Tibial artery (tissue), 4 donors: ENCODE data around the gene TSPAN4.

ENCODE experiments used
- DNase-seq, 2 donors: peaks; one replicate each; pipeline ENCODE4 v3.0.0-alpha.2; 2019
- H3K27ac ChIP-seq, 2 donors: fragments of 200-600 bp; sonication (generic) in 1 of 2; 1 replicate in 1 of 2; 2 replicates in 1 of 2; pipeline ENCODE4 v1.5.1; 2018 to 2019; ENCODE audit warnings: mild to moderate bottlenecking in 1 of 2
- H3K27me3 ChIP-seq, 2 donors: fragments of 200-600 bp; sonication (generic) in 1 of 2; one replicate each; pipeline versions ENCODE4 v1.5.1 to v1.6.0; 2016 to 2019
- H3K36me3 ChIP-seq, 3 donors: fragments of 200-600 bp; sonication (generic) in 2 of 3; one replicate each; pipeline ENCODE4 v1.5.1; 2016 to 2019; ENCODE audit warnings: mild to moderate bottlenecking in 2 of 3
- H3K4me1 ChIP-seq, 4 donors: fragments of 200-600 bp; sonication (generic) in 2 of 4; 1 replicate in 3 of 4; 2 replicates in 1 of 4; pipeline ENCODE4 v1.5.1; 2016 to 2019
- H3K4me3 ChIP-seq, 2 donors: fragments of 200-600 bp; sonication (generic) in 1 of 2; 1 replicate in 1 of 2; 2 replicates in 1 of 2; pipeline ENCODE4 v1.5.1; 2018 to 2019; ENCODE audit warnings: mild to moderate bottlenecking in 2 of 2
- H3K9me3 ChIP-seq, 3 donors: fragments of 200-600 bp; sonication (generic) in 1 of 3; one replicate each; pipeline ENCODE4 v1.5.1; 2016 to 2019
- intact Hi-C: fragments of 100-400 bp; cut with DNase I; formaldehyde crosslinking; loops from one replicate; pipeline ENCODE4 v1.15.0; 2023; ENCODE audit warnings: low total_unique reads
- TF ChIP-seq, protein P1 (sequence below), 2 experiments: fragments of 200-600 bp in 1 of 2; fragments of 450-650 bp in 1 of 2; IDR thresholded peaks; one replicate each; pipeline ENCODE4 v1.5.1; 2017 to 2019; ENCODE audit warnings: antibody characterized with exemption in 2 of 2, mild to moderate bottlenecking in 1 of 2, moderate library complexity in 1 of 2

TSPAN4 gene

DNA sequence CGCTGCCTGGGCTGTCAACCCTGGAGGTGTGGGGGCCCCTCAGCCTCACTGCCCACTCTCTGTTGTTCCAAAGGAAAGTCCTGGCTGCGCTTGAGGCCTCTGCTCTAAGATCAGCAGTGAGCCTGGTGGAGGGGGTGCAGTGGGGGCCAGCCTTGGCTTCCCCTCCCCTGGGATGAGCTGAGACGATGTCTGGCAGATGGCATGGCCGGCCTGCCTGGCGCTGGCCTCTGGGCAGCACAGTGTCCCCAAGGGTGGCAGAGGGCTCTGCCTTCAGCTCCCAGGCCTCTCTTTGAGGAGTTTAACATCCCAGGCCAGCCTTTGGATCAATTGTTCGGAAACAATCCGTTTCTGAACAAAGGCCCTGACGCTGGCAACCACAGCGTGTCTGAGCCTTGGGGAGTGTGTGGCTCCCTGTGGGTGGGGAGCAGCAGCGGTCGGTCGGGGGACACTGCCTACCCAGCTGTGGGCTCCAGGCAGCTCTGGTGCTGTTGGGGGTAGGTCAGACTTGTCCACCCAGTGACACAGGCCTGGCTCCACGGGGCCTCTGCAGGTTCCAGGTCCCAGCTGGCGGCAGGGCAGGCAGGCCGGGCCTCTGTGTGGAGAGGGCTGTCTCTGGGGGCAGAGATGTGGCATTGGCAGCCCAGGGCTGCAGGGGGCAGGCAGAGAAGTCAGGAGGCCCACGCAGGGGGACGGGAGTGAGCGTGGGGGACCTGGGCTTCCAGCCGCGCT lies 12.1 kb downstream of the TSPAN4 start:
- intact Hi-C loops: no loop called here
- DNase-seq: no peak
- TF ChIP-seq, protein P1, sequence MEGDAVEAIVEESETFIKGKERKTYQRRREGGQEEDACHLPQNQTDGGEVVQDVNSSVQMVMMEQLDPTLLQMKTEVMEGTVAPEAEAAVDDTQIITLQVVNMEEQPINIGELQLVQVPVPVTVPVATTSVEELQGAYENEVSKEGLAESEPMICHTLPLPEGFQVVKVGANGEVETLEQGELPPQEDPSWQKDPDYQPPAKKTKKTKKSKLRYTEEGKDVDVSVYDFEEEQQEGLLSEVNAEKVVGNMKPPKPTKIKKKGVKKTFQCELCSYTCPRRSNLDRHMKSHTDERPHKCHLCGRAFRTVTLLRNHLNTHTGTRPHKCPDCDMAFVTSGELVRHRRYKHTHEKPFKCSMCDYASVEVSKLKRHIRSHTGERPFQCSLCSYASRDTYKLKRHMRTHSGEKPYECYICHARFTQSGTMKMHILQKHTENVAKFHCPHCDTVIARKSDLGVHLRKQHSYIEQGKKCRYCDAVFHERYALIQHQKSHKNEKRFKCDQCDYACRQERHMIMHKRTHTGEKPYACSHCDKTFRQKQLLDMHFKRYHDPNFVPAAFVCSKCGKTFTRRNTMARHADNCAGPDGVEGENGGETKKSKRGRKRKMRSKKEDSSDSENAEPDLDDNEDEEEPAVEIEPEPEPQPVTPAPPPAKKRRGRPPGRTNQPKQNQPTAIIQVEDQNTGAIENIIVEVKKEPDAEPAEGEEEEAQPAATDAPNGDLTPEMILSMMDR (IDR thresholded peaks at IDR 0.05): no peak
- Histone ChIP-seq H3K4me1 (peaks cover 0 to 34% (median 20%) of the 10 kb centered on the region in 4 donors), H3K9me3 (no peaks in the 10 kb centered on the region), H3K27ac (no peak overlapping the region), H3K27me3 (peaks cover 0 to 3% of the 10 kb centered on the region in 2 donors), H3K36me3 (peaks cover 0 to 27% (median 3%) of the 10 kb centered on the region in 3 donors), H3K4me3 (no peak overlapping the region)

DNA sequence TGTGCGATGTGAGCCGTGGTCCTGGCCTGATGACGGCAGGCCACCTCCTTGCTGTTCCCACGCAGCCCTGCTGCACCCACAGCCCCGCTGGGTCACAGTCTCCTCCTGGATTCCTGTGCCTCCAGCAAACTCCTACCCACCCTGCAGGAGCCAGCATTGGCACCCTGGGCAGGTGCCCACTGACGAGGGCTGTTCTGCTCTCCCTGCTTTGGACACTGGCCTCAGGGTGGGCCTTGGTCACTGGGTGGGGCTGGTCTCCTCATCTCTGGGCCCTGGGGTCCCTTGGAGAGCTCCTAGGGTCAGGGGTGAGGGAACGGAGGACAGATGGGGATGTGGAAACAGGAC lies 12.7 kb downstream of the TSPAN4 start:
- intact Hi-C loops: no loop called here
- Histone ChIP-seq H3K9me3 (no peaks in the 10 kb centered on the region), H3K4me1 (peaks cover 0 to 35% (median 19%) of the 10 kb centered on the region in 4 donors), H3K4me3 (no peak overlapping the region), H3K27ac (no peak overlapping the region), H3K36me3 (peaks cover 0 to 27% (median 3%) of the 10 kb centered on the region in 3 donors), H3K27me3 (no peaks in the 10 kb centered on the region)
- DNase-seq: no peak
- TF ChIP-seq, protein P1 (IDR thresholded peaks at IDR 0.05): no peak

- Histone ChIP-seq H3K36me3 (peaks cover 0 to 27% (median 3%) of the 10 kb centered on the region in 3 donors), H3K27ac (no peak overlapping the region), H3K9me3 (no peaks in the 10 kb centered on the region), H3K4me3 (no peak overlapping the region), H3K4me1 (peaks cover 0 to 31% (median 14%) of the 10 kb centered on the region in 4 donors), H3K27me3 (no peaks in the 10 kb centered on the region)
- intact Hi-C loops: no loop called here
- TF ChIP-seq, protein P1 (IDR thresholded peaks at IDR 0.05): no peak
- DNase-seq: no peak
Observed at GRCh38 chr11:855796-856195, 13.1 kb downstream of the TSPAN4 start.

- Histone ChIP-seq H3K4me3 (no peak overlapping the region), H3K36me3 (peaks cover 0 to 27% (median 3%) of the 10 kb centered on the region in 3 donors), H3K9me3 (no peaks in the 10 kb centered on the region), H3K4me1 (peaks cover 0 to 29% (median 11%) of the 10 kb centered on the region in 4 donors), H3K27ac (no peak overlapping the region), H3K27me3 (no peaks in the 10 kb centered on the region)
- TF ChIP-seq, protein P1 (IDR thresholded peaks at IDR 0.05): no peak
- intact Hi-C loops: no loop called here
- DNase-seq: no peak
Observed at GRCh38 chr11:856397-856796, 13.7 kb downstream of the TSPAN4 start.

DNA sequence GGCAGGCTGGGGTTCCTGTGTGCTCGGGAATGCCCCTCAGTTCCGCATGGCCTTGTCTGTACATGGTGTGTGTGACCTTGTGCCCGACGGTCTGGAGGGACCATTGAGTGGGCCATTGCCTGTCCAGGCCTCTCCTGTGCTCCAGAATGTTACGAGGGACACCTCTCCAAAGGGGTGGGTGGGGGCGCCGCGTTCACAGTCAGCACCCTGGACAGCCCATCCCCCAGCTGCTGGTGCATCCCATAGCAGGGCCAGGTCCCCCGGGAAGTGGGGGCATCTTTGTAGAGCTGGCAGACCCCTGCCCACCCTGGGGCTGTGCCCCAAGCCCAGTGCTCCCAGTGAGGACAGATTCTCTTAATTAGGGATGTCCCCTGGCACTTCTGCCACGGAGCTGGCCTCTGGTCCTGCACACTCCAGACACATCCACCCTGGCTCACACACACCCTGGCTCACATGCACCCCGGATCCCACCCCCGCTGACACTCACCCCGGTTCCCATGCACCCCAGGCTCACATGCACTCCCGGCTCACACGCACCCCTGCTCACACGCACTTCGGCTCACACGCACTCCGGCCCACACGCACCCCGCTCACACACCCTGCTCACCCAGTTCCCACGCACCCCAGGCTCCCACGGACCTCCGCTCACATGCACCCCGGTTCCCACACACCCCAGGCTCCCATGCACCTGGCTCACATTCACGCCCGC lies 15.6 kb downstream of the TSPAN4 start:
- H3K4me3 ChIP-seq: no peak overlapping the region
- intact Hi-C loops: no loop called here

More for the DNA sequence above, 15.6 kb downstream of the TSPAN4 start:
- TF ChIP-seq, protein P1 (IDR thresholded peaks at IDR 0.05): no peak
- H3K4me1 ChIP-seq: peaks cover 0 to 37% (median 10%) of the 10 kb centered on the region in 4 donors
- no peaks in the 10 kb centered on the region for H3K27me3 ChIP-seq
- no peak for DNase-seq
- H3K27ac ChIP-seq: no peak overlapping the region
- no peaks in the 10 kb centered on the region for H3K9me3 ChIP-seq
- peaks cover 0 to 33% (median 10%) of the 10 kb centered on the region in 3 donors for H3K36me3 ChIP-seq
